ENCODE results near the gene APMAP.

The APMAP gene

GRCh38 chr20:24999568-24999967 lies 7.0 kb upstream of the APMAP start:
- no peak overlapping the region for H3K4me3 ChIP-seq (replicated peaks; ENCODE audit: low read depth, low read length)
- no peak for TF ChIP-seq CTCF (IDR thresholded peaks at IDR 0.05; ENCODE audit: low read length, missing control alignments)
- DNase-seq (ENCODE audit: low read depth): no peak

- TF ChIP-seq CTCF (IDR thresholded peaks at IDR 0.05; ENCODE audit: low read length, missing control alignments): no peak
- no peak overlapping the region for H3K4me3 ChIP-seq (replicated peaks; ENCODE audit: low read depth, low read length)
- peak; percentile 23 for DNase-seq (ENCODE audit: low read depth)
Measured at GRCh38 chr20:24998631-24999445, 6.3 kb upstream of the APMAP start.

- DNase-seq (ENCODE audit: low read depth): no peak
- H3K4me3 ChIP-seq (replicated peaks; ENCODE audit: low read depth, low read length): no peak overlapping the region
- TF ChIP-seq CTCF (IDR thresholded peaks at IDR 0.05; ENCODE audit: low read length, missing control alignments): no peak
Measured at GRCh38 chr20:24998121-24998520, 5.6 kb upstream of the APMAP start.

- H3K4me3 ChIP-seq (replicated peaks; ENCODE audit: low read depth, low read length): no peak overlapping the region
- DNase-seq (ENCODE audit: low read depth): no peak
- no peak for TF ChIP-seq CTCF (IDR thresholded peaks at IDR 0.05; ENCODE audit: low read length, missing control alignments)
Measured at GRCh38 chr20:24996449-24997377, 4.2 kb upstream of the APMAP start.

GRCh38 chr20:24995741-24996448 lies 3.3 kb upstream of the APMAP start:
- DNase-seq (ENCODE audit: low read depth): peak; percentile 13
- no peak overlapping the region for H3K4me3 ChIP-seq (replicated peaks; ENCODE audit: low read depth, low read length)
- TF ChIP-seq CTCF (IDR thresholded peaks at IDR 0.05; ENCODE audit: low read length, missing control alignments): no peak

- peak; percentile 83 for DNase-seq (ENCODE audit: low read depth)
- peak overlapping the region; percentile 16 for H3K4me3 ChIP-seq (replicated peaks; ENCODE audit: low read depth, low read length)
- peak; percentile 94 for TF ChIP-seq CTCF (IDR thresholded peaks at IDR 0.05; ENCODE audit: low read length, missing control alignments)
Measured at GRCh38 chr20:24994470-24995368, 2.2 kb upstream of the APMAP start.

Measured in fibroblast of pulmonary artery (primary cell).